Ishikawa (cell line): ENCODE results near the gene FRAS1.

Source experiments
- CREB1 ChIP-seq: IDR thresholded peaks from 2 replicates; pipeline ENCODE4 v1.6.1; 2012; ENCODE audit warnings: low read depth
- EGR1 ChIP-seq: IDR thresholded peaks from 2 replicates; pipeline ENCODE4 v1.6.1; 2012
- EP300 ChIP-seq: IDR thresholded peaks from 2 replicates; pipeline ENCODE4 v1.6.1; 2012; ENCODE audit warnings: borderline replicate concordance
- FOXM1 ChIP-seq: IDR thresholded peaks from 2 replicates; pipeline ENCODE4 v1.6.1; 2012; ENCODE audit warnings: low read depth, borderline replicate concordance
- MAX ChIP-seq: IDR thresholded peaks from 2 replicates; pipeline ENCODE4 v1.6.1; 2012
- NFIC ChIP-seq: IDR thresholded peaks from 2 replicates; pipeline ENCODE4 v1.6.1; 2012
- RAD21 ChIP-seq: IDR thresholded peaks from 2 replicates; pipeline ENCODE4 v1.6.1; 2012; ENCODE audit warnings: low read depth
- REST ChIP-seq: IDR thresholded peaks from 2 replicates; pipeline ENCODE4 v1.6.1; 2012; ENCODE audit warnings: low read depth, mild to moderate bottlenecking
- TAF1 ChIP-seq: IDR thresholded peaks from 2 replicates; pipeline ENCODE4 v1.6.1; 2012; ENCODE audit warnings: low read depth, mild to moderate bottlenecking
- TCF12 ChIP-seq: IDR thresholded peaks from 2 replicates; pipeline ENCODE4 v1.6.1; 2012; ENCODE audit warnings: low read depth
- USF1 ChIP-seq: IDR thresholded peaks from 2 replicates; pipeline ENCODE4 v1.6.1; 2012
- YY1 ChIP-seq: IDR thresholded peaks from 2 replicates; pipeline ENCODE4 v1.6.1; 2012; ENCODE audit warnings: low read depth
- ZBTB7A ChIP-seq: IDR thresholded peaks from 2 replicates; pipeline ENCODE4 v1.6.1; 2012; ENCODE audit warnings: low read depth

- TF ChIP-seq TAF1, result no peak
- no peak for TF ChIP-seq YY1
- no peak for TF ChIP-seq EP300
- TF ChIP-seq USF1, result no peak
- no peak for TF ChIP-seq TCF12
- no peak for TF ChIP-seq MAX
- no peak for TF ChIP-seq CREB1
- no peak for TF ChIP-seq ZBTB7A
- no peak for TF ChIP-seq RAD21
- TF ChIP-seq FOXM1, result no peak
- TF ChIP-seq REST, result no peak
- TF ChIP-seq EGR1, result no peak
- TF ChIP-seq NFIC, result no peak
These were observed 427.5 kb downstream of the FRAS1 start for GRCh38 chr4:78484574-78484973.
